Right atrium auricular region (tissue), 2 donors: ENCODE measurements around the gene CHIT1. TPM values are rescaled to one million over a fixed set of nuclear protein-coding genes. Genes with fewer than 3 reads are reported as not detected.

Experiments used
- DNase-seq: peaks from one replicate; pipeline ENCODE4 v3.0.0-alpha.2; 2019; ENCODE audit warnings: low spot score
- H3K27ac ChIP-seq, 2 donors: fragments of 200-600 bp; sonication (generic); 1 replicate in 1 of 2; 2 replicates in 1 of 2; pipeline ENCODE4 v1.5.1; 2016 to 2019
- H3K27me3 ChIP-seq, 2 donors: fragments of 200-600 bp; sonication (generic); one replicate each; pipeline versions ENCODE4 v1.5.1 to v1.6.0; 2017 to 2019
- H3K36me3 ChIP-seq: fragments of 200-600 bp; sonication (generic); one replicate; pipeline ENCODE4 v1.5.1; 2016
- H3K4me1 ChIP-seq, 2 donors: fragments of 200-600 bp; sonication (generic); one replicate each; pipeline versions ENCODE4 v1.5.1 to v1.6.0; 2017 to 2019
- H3K4me3 ChIP-seq, 2 donors: fragments of 200-600 bp; sonication (generic); 1 replicate in 1 of 2; 2 replicates in 1 of 2; pipeline ENCODE4 v1.5.1; 2017 to 2019; ENCODE audit warnings: mild to moderate bottlenecking in 1 of 2, moderate library complexity in 1 of 2
- H3K9me3 ChIP-seq, 2 donors: fragments of 200-600 bp; sonication (generic); one replicate each; pipeline ENCODE4 v1.5.1; 2019
- CTCF ChIP-seq, 2 donors: fragments of 200-600 bp; sonication (generic); IDR thresholded peaks; one replicate each; pipeline ENCODE4 v1.5.1; 2019; ENCODE audit warnings: antibody characterized with exemption in 2 of 2
- total RNA-seq, 2 donors: library from RNA; depleted of rRNA; stranded (reverse); fragments of >200 nt; gene quantifications; one replicate each; pipeline ENCODE4 v1.1.0, GENCODE V29; 2016

Gene CHIT1
- total RNA-seq, 2 donors from 2014 or later, result not detected

GRCh38 chr1:203199002-203199401, 30.5 kb downstream of the CHIT1 start:
- Histone ChIP-seq H3K27me3 (no peaks in the 10 kb centered on the region), H3K9me3 (no peaks in the 10 kb centered on the region), H3K4me3 (no peak overlapping the region), H3K27ac (no peak overlapping the region), H3K36me3 (no peaks in the 10 kb centered on the region), H3K4me1 (peaks cover 0 to 32% of the 10 kb centered on the region in 2 donors)
- TF ChIP-seq CTCF (IDR thresholded peaks at IDR 0.05), result no peak
- DNase-seq, result no peak

- no peak for TF ChIP-seq CTCF (IDR thresholded peaks at IDR 0.05)
- no peaks in the 10 kb centered on the region for H3K9me3 ChIP-seq
- no peak for DNase-seq
- no peaks in the 10 kb centered on the region for H3K27me3 ChIP-seq
- no peaks in the 10 kb centered on the region for H3K36me3 ChIP-seq
- no peak overlapping the region for H3K4me3 ChIP-seq
- H3K27ac ChIP-seq, result no peak overlapping the region
- H3K4me1 ChIP-seq, result peaks cover 0 to 25% of the 10 kb centered on the region in 2 donors
Measured at GRCh38 chr1:203197625-203198024, 31.8 kb downstream of the CHIT1 start.

- H3K9me3 ChIP-seq, result no peaks in the 10 kb centered on the region
- no peaks in the 10 kb centered on the region for H3K36me3 ChIP-seq
- H3K27ac ChIP-seq, result no peak overlapping the region
- TF ChIP-seq CTCF (IDR thresholded peaks at IDR 0.05), result no peak
- H3K4me3 ChIP-seq, result no peak overlapping the region
- H3K4me1 ChIP-seq, result peaks cover 0 to 24% of the 10 kb centered on the region in 2 donors
- no peaks in the 10 kb centered on the region for H3K27me3 ChIP-seq
- no peak for DNase-seq
Measured at GRCh38 chr1:203196371-203196770, 33.1 kb downstream of the CHIT1 start.

GRCh38 chr1:203190949-203191348, 38.5 kb downstream of the CHIT1 start:
- no peak for DNase-seq
- H3K27ac ChIP-seq, result no peak overlapping the region
- no peaks in the 10 kb centered on the region for H3K9me3 ChIP-seq
- H3K27me3 ChIP-seq, result no peaks in the 10 kb centered on the region
- no peak for TF ChIP-seq CTCF (IDR thresholded peaks at IDR 0.05)
- peaks cover 0 to 7% of the 10 kb centered on the region in 2 donors for H3K4me1 ChIP-seq
- no peak overlapping the region for H3K4me3 ChIP-seq
- H3K36me3 ChIP-seq, result no peaks in the 10 kb centered on the region

GRCh38 chr1:203189951-203190352, 39.5 kb downstream of the CHIT1 start:
- no peaks in the 10 kb centered on the region for H3K36me3 ChIP-seq
- no peaks in the 10 kb centered on the region for H3K27me3 ChIP-seq
- H3K4me3 ChIP-seq, result no peak overlapping the region
- peaks cover 0 to 7% of the 10 kb centered on the region in 2 donors for H3K4me1 ChIP-seq
- no peaks in the 10 kb centered on the region for H3K9me3 ChIP-seq
- DNase-seq, result no peak
- H3K27ac ChIP-seq, result no peak overlapping the region
- TF ChIP-seq CTCF (IDR thresholded peaks at IDR 0.05), result no peak

- Histone ChIP-seq H3K36me3 (no peaks in the 10 kb centered on the region), H3K27ac (no peak overlapping the region), H3K4me3 (no peak overlapping the region), H3K9me3 (no peaks in the 10 kb centered on the region), H3K27me3 (no peaks in the 10 kb centered on the region), H3K4me1 (peaks cover 0 to 7% of the 10 kb centered on the region in 2 donors)
- DNase-seq, result no peak
- no peak for TF ChIP-seq CTCF (IDR thresholded peaks at IDR 0.05)
Measured at GRCh38 chr1:203188686-203189232, 40.7 kb downstream of the CHIT1 start.
